HEK293 (cell line): ENCODE results near the gene PEX3.

Experiments
- CTCF ChIA-PET: fragments of 350-600 bp; formaldehyde crosslinking; extraction: SDS; loops from one replicate; lab custom pipeline; 2021; ENCODE audit warnings: antibody characterized with exemption; lab: Yijun Ruan, JAX
- POLR2A ChIA-PET: fragments of 300-600 bp; formaldehyde crosslinking; extraction: SDS; loops from one replicate; lab custom pipeline; 2020; ENCODE audit warnings: antibody characterized with exemption, inconsistent platforms; lab: Yijun Ruan, JAX
- H3K27ac ChIP-seq: fragments of 200-500 bp; sonication (Bioruptor generic); 2 replicates; pipeline ENCODE4 v1.5.1; 2014; ENCODE audit warnings: low read depth, low read length, control low read depth, inconsistent platforms; ENCODE audit errors: extremely low read depth
- H3K36me3 ChIP-seq, 2 experiments: fragments of 200-500 bp in 1 of 2; sonication (Bioruptor generic) in 1 of 2; 1 replicate in 1 of 2; 2 replicates in 1 of 2; pipeline ENCODE4 v1.5.1; 2014 to 2017; ENCODE audit warnings: inconsistent platforms in 2 of 2, low read length in 2 of 2; ENCODE audit not compliant: control insufficient read depth in 2 of 2, insufficient read depth in 1 of 2
- H3K4me1 ChIP-seq: fragments of 200-500 bp; sonication (Bioruptor generic); 2 replicates; pipeline ENCODE4 v1.5.1; 2014; ENCODE audit warnings: mild to moderate bottlenecking, low read length, inconsistent platforms; ENCODE audit not compliant: control insufficient read depth, insufficient read depth
- H3K4me3 ChIP-seq: 2 replicates; pipeline ENCODE4 v1.5.1; 2011; ENCODE audit warnings: low read depth, mild to moderate bottlenecking, control low read depth, low read length, moderate library complexity
- H3K9me3 ChIP-seq: fragments of 200-500 bp; sonication (Bioruptor generic); 2 replicates; pipeline ENCODE4 v1.5.1; 2014; ENCODE audit warnings: low read depth, low read length, inconsistent platforms; ENCODE audit not compliant: control insufficient read depth, insufficient read depth
- BCL11B ChIP-seq: fragments of 450-650 bp; formaldehyde crosslinking; IDR thresholded peaks from 2 replicates; pipeline ENCODE4 v1.5.1; 2016; ENCODE audit warnings: low read depth, missing biosample characterization, missing genetic modification characterization
- MYNN ChIP-seq: fragments of 450-650 bp; formaldehyde crosslinking; IDR thresholded peaks from 2 replicates; pipeline ENCODE4 v1.5.1; 2016; ENCODE audit warnings: missing biosample characterization, missing genetic modification characterization, borderline replicate concordance
- PRDM1 ChIP-seq: fragments of 450-650 bp; formaldehyde crosslinking; IDR thresholded peaks from 2 replicates; pipeline ENCODE4; 2016; ENCODE audit warnings: missing biosample characterization, missing genetic modification characterization
- SP3 ChIP-seq: fragments of 450-650 bp; formaldehyde crosslinking; IDR thresholded peaks from 2 replicates; pipeline ENCODE4 v1.5.1; 2016; ENCODE audit warnings: missing biosample characterization, missing genetic modification characterization
- WT1 ChIP-seq: fragments of 450-650 bp; formaldehyde crosslinking; IDR thresholded peaks from 2 replicates; pipeline ENCODE4 v1.5.1; 2016; ENCODE audit warnings: missing biosample characterization, missing genetic modification characterization
- ZIC2 ChIP-seq: fragments of 450-650 bp; formaldehyde crosslinking; IDR thresholded peaks from 2 replicates; pipeline ENCODE4 v1.5.1; 2016; ENCODE audit warnings: missing biosample characterization, missing genetic modification characterization
- ZNF335 ChIP-seq: fragments of 450-650 bp; formaldehyde crosslinking; conservative IDR thresholded peaks from 2 replicates; pipeline ENCODE4 v1.5.1; 2016; ENCODE audit warnings: missing biosample characterization, missing genetic modification characterization
- ZNF366 ChIP-seq: fragments of 450-650 bp; formaldehyde crosslinking; conservative IDR thresholded peaks from 2 replicates; pipeline ENCODE4 v1.5.1; 2016; ENCODE audit warnings: missing biosample characterization, missing genetic modification characterization
- ZNF398 ChIP-seq: fragments of 450-650 bp; formaldehyde crosslinking; IDR thresholded peaks from 2 replicates; pipeline ENCODE4 v1.5.1; 2017; ENCODE audit warnings: missing biosample characterization, missing genetic modification characterization
- ZNF518A ChIP-seq: fragments of 450-650 bp; formaldehyde crosslinking; conservative IDR thresholded peaks from 2 replicates; pipeline ENCODE4 v1.5.1; 2016; ENCODE audit warnings: low read depth, missing biosample characterization, missing genetic modification characterization
- ZNF776 ChIP-seq: fragments of 450-650 bp; formaldehyde crosslinking; IDR thresholded peaks from 2 replicates; pipeline ENCODE4 v1.5.0; 2017; ENCODE audit warnings: missing biosample characterization, missing genetic modification characterization, borderline replicate concordance
- TF ChIP-seq, protein P1 (sequence below): fragments of 450-650 bp; formaldehyde crosslinking; IDR thresholded peaks from 2 replicates; pipeline ENCODE4 v1.5.1; 2016; ENCODE audit warnings: missing biosample characterization, missing genetic modification characterization
- TF ChIP-seq, protein P2 (sequence below): fragments of 450-650 bp; formaldehyde crosslinking; IDR thresholded peaks from 2 replicates; pipeline ENCODE4 v1.5.1; 2016; ENCODE audit warnings: missing biosample characterization, missing genetic modification characterization
- TF ChIP-seq, protein P3 (sequence below): fragments of 450-650 bp; formaldehyde crosslinking; IDR thresholded peaks from 2 replicates; pipeline ENCODE4 v1.5.1; 2016; ENCODE audit warnings: missing biosample characterization, missing genetic modification characterization

Gene PEX3

GRCh38 chr6:143515766-143516355 lies 65.3 kb downstream of the PEX3 start (continued):
- no peak for TF ChIP-seq ZNF398

GRCh38 chr6:143516690-143517446 lies 66.3 kb downstream of the PEX3 start:
- no peaks in the 10 kb centered on the region for H3K4me1 ChIP-seq
- H3K4me3 ChIP-seq, result no peak overlapping the region
- ChIA-PET CTCF (interaction anchor here (0.6 to 1.4 kb wide), 2 partner anchors 59 to 263 kb away, joined by 3 to 4 read pairs; no protein-coding TSS in a partner anchor), POLR2A (no interaction called here)
- no peaks in the 10 kb centered on the region for H3K36me3 ChIP-seq
- no peak for TF ChIP-seq BCL11B
- peak; percentile 40; the same call in 1 of the 2 replicates for TF ChIP-seq MYNN (tag by site-specific recombination)
- TF ChIP-seq ZNF366 (tag by site-specific recombination), result peak; percentile 96
- TF ChIP-seq WT1 (tag by site-specific recombination), result peak; percentile 65
- TF ChIP-seq, protein P1, sequence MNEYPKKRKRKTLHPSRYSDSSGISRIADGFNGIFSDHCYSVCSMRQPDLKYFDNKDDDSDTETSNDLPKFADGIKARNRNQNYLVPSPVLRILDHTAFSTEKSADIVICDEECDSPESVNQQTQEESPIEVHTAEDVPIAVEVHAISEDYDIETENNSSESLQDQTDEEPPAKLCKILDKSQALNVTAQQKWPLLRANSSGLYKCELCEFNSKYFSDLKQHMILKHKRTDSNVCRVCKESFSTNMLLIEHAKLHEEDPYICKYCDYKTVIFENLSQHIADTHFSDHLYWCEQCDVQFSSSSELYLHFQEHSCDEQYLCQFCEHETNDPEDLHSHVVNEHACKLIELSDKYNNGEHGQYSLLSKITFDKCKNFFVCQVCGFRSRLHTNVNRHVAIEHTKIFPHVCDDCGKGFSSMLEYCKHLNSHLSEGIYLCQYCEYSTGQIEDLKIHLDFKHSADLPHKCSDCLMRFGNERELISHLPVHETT (tag by site-specific recombination), result peak; percentile 16; the same call in 1 of the 2 replicates
- TF ChIP-seq ZNF518A (tag by site-specific recombination), result no peak
- peak; percentile 78 for TF ChIP-seq ZIC2
- TF ChIP-seq ZNF335, result 0 out of 2 replicates have a peak, but pooled peaks have one; percentile 25
- TF ChIP-seq, protein P2, sequence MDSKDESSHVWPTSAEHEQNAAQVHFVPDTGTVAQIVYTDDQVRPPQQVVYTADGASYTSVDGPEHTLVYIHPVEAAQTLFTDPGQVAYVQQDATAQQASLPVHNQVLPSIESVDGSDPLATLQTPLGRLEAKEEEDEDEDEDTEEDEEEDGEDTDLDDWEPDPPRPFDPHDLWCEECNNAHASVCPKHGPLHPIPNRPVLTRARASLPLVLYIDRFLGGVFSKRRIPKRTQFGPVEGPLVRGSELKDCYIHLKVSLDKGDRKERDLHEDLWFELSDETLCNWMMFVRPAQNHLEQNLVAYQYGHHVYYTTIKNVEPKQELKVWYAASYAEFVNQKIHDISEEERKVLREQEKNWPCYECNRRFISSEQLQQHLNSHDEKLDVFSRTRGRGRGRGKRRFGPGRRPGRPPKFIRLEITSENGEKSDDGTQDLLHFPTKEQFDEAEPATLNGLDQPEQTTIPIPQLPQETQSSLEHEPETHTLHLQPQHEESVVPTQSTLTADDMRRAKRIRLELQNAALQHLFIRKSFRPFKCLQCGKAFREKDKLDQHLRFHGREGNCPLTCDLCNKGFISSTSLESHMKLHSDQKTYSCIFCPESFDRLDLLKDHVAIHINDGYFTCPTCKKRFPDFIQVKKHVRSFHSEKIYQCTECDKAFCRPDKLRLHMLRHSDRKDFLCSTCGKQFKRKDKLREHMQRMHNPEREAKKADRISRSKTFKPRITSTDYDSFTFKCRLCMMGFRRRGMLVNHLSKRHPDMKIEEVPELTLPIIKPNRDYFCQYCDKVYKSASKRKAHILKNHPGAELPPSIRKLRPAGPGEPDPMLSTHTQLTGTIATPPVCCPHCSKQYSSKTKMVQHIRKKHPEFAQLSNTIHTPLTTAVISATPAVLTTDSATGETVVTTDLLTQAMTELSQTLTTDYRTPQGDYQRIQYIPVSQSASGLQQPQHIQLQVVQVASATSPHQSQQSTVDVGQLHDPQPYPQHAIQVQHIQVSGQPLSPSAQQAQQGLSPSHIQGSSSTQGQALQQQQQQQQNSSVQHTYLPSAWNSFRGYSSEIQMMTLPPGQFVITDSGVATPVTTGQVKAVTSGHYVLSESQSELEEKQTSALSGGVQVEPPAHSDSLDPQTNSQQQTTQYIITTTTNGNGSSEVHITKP (tag by site-specific recombination), result peak; percentile 95
- TF ChIP-seq, protein P3, sequence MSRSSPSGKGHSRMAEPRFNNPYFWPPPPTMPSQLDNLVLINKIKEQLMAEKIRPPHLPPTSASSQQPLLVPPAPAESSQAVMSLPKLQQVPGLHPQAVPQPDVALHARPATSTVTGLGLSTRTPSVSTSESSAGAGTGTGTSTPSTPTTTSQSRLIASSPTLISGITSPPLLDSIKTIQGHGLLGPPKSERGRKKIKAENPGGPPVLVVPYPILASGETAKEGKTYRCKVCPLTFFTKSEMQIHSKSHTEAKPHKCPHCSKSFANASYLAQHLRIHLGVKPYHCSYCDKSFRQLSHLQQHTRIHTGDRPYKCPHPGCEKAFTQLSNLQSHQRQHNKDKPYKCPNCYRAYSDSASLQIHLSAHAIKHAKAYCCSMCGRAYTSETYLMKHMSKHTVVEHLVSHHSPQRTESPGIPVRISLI (tag by site-specific recombination), result no peak
- peak; percentile 86 for TF ChIP-seq PRDM1 (tag by site-specific recombination)
- 0 out of 2 replicates have a peak, but pooled peaks have one; percentile 67 for TF ChIP-seq ZNF776
- 0 out of 2 replicates have a peak, but pooled peaks have one; percentile 21 for TF ChIP-seq SP3 (tag by site-specific recombination)
- no peaks in the 10 kb centered on the region for H3K9me3 ChIP-seq
- H3K27ac ChIP-seq, result no peak overlapping the region
